GM20000 (cell line): ENCODE measurements around the gene ASB6.

Source experiments
- DNase-seq: peaks from one replicate; pipeline ENCODE4 v3.0.0; 2012; ENCODE audit warnings: low spot score
- CTCF ChIP-seq: IDR thresholded peaks from 2 replicates; pipeline ENCODE4 v1.5.1; 2012; ENCODE audit warnings: mild to moderate bottlenecking, control low read depth; ENCODE audit errors: extremely low read depth, missing control alignments

ASB6 gene

GRCh38 chr9:129610473-129611306, 31.3 kb downstream of the ASB6 start:
- peak; percentile 95 for TF ChIP-seq CTCF
- peak; percentile 90 for DNase-seq

- TF ChIP-seq CTCF, result no peak
- no peak for DNase-seq
Observed at GRCh38 chr9:129610213-129610472, 31.8 kb downstream of the ASB6 start.

- DNase-seq, result peak; percentile 78
- TF ChIP-seq CTCF, result no peak
Observed at GRCh38 chr9:129609486-129610212, 32.3 kb downstream of the ASB6 start.

- DNase-seq, result no peak
- TF ChIP-seq CTCF, result no peak
Observed at GRCh38 chr9:129608561-129609481, 33.1 kb downstream of the ASB6 start.

- DNase-seq, result no peak
Observed at GRCh38 chr9:129607027-129607387, 34.9 kb downstream of the ASB6 start.

GRCh38 chr9:129606161-129607026, 35.6 kb downstream of the ASB6 start:
- no peak for TF ChIP-seq CTCF
- DNase-seq, result no peak

More at GRCh38 chr9:129607027-129607387, 34.9 kb downstream of the ASB6 start:
- no peak for TF ChIP-seq CTCF
